Stomach (tissue), 9 donors: ENCODE data around the gene CLBA1. TPM values are rescaled to one million over a fixed set of nuclear protein-coding genes. Genes with fewer than 3 reads are reported as not detected.
A peak's percentile ranks its signal among the peaks of the same experiment; 100 is the strongest.

Experiments
- DNase-seq, 2 donors: peaks; one replicate each; pipeline versions ENCODE4 v3.0.0 to v3.0.0-alpha.2; 2013 to 2019
- H3K27ac ChIP-seq, 5 donors: fragments of 200-600 bp in 4 of 5; sonication (generic) in 4 of 5; one replicate each; pipeline ENCODE4 v1.5.1; 2013 to 2019; ENCODE audit warnings: mild to moderate bottlenecking in 1 of 5, moderate library complexity in 1 of 5
- H3K27me3 ChIP-seq, 3 donors: fragments of 200-600 bp; sonication (generic); one replicate each; pipeline ENCODE4 v1.5.1; 2017 to 2019; ENCODE audit warnings: mixed run types in 1 of 3
- H3K36me3 ChIP-seq, 4 donors: fragments of 200-600 bp; sonication (generic); 1 replicate in 3 of 4; 2 replicates in 1 of 4; pipeline ENCODE4 v1.5.1; 2016 to 2019
- H3K4me1 ChIP-seq, 4 donors: fragments of 200-600 bp; sonication (generic); one replicate each; pipeline ENCODE4 v1.5.1; 2016 to 2019
- H3K4me3 ChIP-seq, 4 donors: fragments of 200-600 bp; sonication (generic) in 3 of 4; one replicate each; pipeline ENCODE4 v1.5.1; 2016 to 2019; ENCODE audit warnings: mild to moderate bottlenecking in 1 of 4
- H3K9me3 ChIP-seq, 4 donors: fragments of 200-600 bp; sonication (generic); one replicate each; pipeline ENCODE4 v1.5.1; 2016 to 2019
- EP300 ChIP-seq: sonication (generic); formaldehyde crosslinking; IDR thresholded peaks from one replicate; pipeline ENCODE4 v1.6.1; 2017; ENCODE audit warnings: antibody characterized with exemption
- POLR2A ChIP-seq, 4 donors: fragments of 450-650 bp; IDR thresholded peaks; one replicate each; pipeline ENCODE4 v1.6.1; 2016; ENCODE audit warnings: antibody characterized with exemption in 4 of 4, control low read depth in 2 of 4, mild to moderate bottlenecking in 1 of 4, moderate library complexity in 1 of 4
- POLR2AphosphoS5 ChIP-seq, 3 donors: sonication (generic); formaldehyde crosslinking; IDR thresholded peaks; one replicate each; pipeline ENCODE4 v1.6.1; 2016; ENCODE audit warnings: antibody characterized with exemption in 3 of 3
- WGBS, 5 donors: extraction: QIAGEN DNeasy Blood & Tissue Kit in 3 of 5; methylation state at CpG; one replicate each; pipeline versions ENCODE4 v1.1.5 to v1.1.7; 2013 to 2018; 5-methylcytosine and 5-hydroxymethylcytosine counted together
- intact Hi-C: fragments of 100-400 bp; cut with DNase I; formaldehyde crosslinking; loops from one replicate; pipeline ENCODE4 v1.15.1; 2023; ENCODE audit warnings: low total_unique reads
- polyA plus RNA-seq, 3 donors: library from polyadenylated mRNA; stranded (reverse); fragments of 200-250 nt; gene quantifications; one replicate each; pipeline ENCODE4 v1.2.3, GENCODE V29; 2013
- total RNA-seq, 5 donors: library from RNA; depleted of rRNA; stranded (reverse); fragments of >200 nt; gene quantifications; one replicate each; pipeline versions ENCODE4 v1.1.0 to v1.2.3, GENCODE V29; 2014 to 2016
- TF ChIP-seq, protein P1 (sequence below), 7 experiments: fragments of 450-650 bp in 4 of 7; fragments of 200-600 bp in 3 of 7; sonication (generic) in 3 of 7; IDR thresholded peaks; one replicate each; pipeline ENCODE4 v1.5.1; 2016 to 2019; ENCODE audit warnings: antibody characterized with exemption in 7 of 7, control low read depth in 2 of 7, mild to moderate bottlenecking in 1 of 7
- donor health status: healthy with polysubstance abuse.
- donor health status: Bipolar disorder and iron deficiency.
- donor health status: healthy.

The CLBA1 gene
- total and polyA plus RNA-seq, 8 donors, result 3.5 to 13.9 (median 5.8) TPM; not detected in 1

DNA sequence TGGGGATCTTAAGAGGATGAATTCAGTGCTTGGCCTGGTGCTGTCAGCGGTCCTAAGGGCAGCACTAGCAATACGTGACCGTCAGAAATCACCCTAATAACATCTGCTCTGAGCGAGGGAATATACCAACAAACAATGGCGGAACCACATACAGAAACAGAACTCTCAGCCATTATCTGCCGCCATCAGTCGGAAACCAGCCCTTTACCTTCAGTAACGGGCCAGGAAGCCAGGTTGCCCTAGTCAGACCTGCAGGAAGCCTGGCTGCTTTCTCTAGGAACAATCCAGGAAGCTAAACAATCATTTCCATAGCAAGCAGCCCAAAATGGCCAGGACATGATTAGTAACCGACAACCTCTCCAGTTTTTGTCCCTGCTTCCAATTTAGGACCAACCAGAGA is 29.7 kb downstream of the CLBA1 start:
- no peaks in the 10 kb centered on the region for H3K27me3 ChIP-seq
- no peak for TF ChIP-seq POLR2AphosphoS5 (IDR thresholded peaks at IDR 0.05)
- TF ChIP-seq EP300, result no peak
- TF ChIP-seq, protein P1, sequence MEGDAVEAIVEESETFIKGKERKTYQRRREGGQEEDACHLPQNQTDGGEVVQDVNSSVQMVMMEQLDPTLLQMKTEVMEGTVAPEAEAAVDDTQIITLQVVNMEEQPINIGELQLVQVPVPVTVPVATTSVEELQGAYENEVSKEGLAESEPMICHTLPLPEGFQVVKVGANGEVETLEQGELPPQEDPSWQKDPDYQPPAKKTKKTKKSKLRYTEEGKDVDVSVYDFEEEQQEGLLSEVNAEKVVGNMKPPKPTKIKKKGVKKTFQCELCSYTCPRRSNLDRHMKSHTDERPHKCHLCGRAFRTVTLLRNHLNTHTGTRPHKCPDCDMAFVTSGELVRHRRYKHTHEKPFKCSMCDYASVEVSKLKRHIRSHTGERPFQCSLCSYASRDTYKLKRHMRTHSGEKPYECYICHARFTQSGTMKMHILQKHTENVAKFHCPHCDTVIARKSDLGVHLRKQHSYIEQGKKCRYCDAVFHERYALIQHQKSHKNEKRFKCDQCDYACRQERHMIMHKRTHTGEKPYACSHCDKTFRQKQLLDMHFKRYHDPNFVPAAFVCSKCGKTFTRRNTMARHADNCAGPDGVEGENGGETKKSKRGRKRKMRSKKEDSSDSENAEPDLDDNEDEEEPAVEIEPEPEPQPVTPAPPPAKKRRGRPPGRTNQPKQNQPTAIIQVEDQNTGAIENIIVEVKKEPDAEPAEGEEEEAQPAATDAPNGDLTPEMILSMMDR (IDR thresholded peaks at IDR 0.05), result no peak
- no peak for TF ChIP-seq POLR2A (IDR thresholded peaks at IDR 0.05)
- intact Hi-C loops, result no loop called here
- peaks cover 14 to 62% (median 40%) of the 10 kb centered on the region in 4 donors for H3K4me1 ChIP-seq
- H3K27ac ChIP-seq, result no peak overlapping the region
- DNase-seq, result no peak
- no peaks in the 10 kb centered on the region for H3K9me3 ChIP-seq
- no peak overlapping the region for H3K4me3 ChIP-seq
- WGBS, 5 donors, result 67 to 86% (median 77%) methylated on average over 9 of the region's 9 CpGs
- H3K36me3 ChIP-seq, result peaks cover 8 to 16% (median 14%) of the 10 kb centered on the region in 4 donors

DNA sequence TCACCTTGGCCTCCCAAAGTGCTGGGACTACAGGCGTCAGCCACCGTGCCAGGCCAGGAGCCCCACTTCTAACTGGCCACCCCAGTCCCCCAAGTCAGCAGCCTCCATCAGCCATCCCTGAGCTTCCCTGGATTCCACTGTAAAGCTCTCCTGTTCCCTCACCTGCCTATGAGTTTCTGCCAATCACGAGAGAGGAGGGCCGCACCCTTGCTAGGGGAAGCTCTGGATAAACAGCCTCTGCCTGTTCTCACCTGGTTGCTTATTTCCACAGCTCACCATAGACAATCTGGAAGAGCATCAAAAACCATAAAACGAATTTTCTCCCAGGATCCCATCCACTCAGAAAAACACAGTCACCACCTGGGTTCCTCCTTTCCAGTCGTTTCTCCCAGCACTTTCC is 30.3 kb downstream of the CLBA1 start:
- peaks cover 14 to 65% (median 43%) of the 10 kb centered on the region in 4 donors for H3K4me1 ChIP-seq
- H3K27me3 ChIP-seq, result no peaks in the 10 kb centered on the region
- H3K4me3 ChIP-seq, result no peak overlapping the region
- 65 to 75% (median 69%) methylated on average over 6 of the region's 6 CpGs for WGBS, 5 donors
- intact Hi-C loops, result no loop called here
- H3K27ac ChIP-seq, result no peak overlapping the region
- TF ChIP-seq EP300, result no peak
- TF ChIP-seq POLR2AphosphoS5 (IDR thresholded peaks at IDR 0.05), result no peak
- TF ChIP-seq, protein P1 (IDR thresholded peaks at IDR 0.05), result no peak
- no peak for TF ChIP-seq POLR2A (IDR thresholded peaks at IDR 0.05)
- H3K9me3 ChIP-seq, result no peaks in the 10 kb centered on the region
- H3K36me3 ChIP-seq, result peaks cover 6 to 9% (median 8%) of the 10 kb centered on the region in 4 donors
- no peak for DNase-seq

DNA sequence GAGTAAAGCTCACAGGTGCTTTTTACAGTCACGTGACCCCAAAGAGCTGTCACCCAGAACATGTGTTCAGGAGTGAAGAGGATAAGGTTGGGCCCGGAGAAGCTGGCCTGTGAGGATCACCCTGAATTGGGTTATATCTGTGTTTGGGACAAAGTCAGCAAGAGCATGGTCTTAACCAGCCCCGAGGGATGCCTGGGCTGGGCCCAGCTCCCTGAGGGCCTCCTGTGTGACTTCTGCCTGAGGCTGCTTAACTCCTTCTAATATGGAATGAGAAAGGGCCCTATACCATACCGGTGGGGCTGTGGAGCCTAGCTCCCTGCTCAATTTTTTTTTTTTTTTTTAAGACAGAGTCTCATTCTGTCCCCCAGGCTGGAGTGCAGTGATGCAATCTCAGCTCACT is 32.8 kb downstream of the CLBA1 start:
- Histone ChIP-seq H3K4me3 (no peak overlapping the region), H3K9me3 (no peaks in the 10 kb centered on the region), H3K36me3 (no peaks in the 10 kb centered on the region), H3K27me3 (no peaks in the 10 kb centered on the region), H3K27ac (no peak overlapping the region), H3K4me1 (peaks cover 22 to 62% (median 41%) of the 10 kb centered on the region in 4 donors)
- WGBS, 5 donors, result 77 to 90% (median 84%) methylated on average over 4 of the region's 4 CpGs
- TF ChIP-seq EP300, result no peak
- TF ChIP-seq POLR2AphosphoS5 (IDR thresholded peaks at IDR 0.05), result no peak
- no peak for TF ChIP-seq POLR2A (IDR thresholded peaks at IDR 0.05)
- TF ChIP-seq, protein P1 (IDR thresholded peaks at IDR 0.05), result no peak
- DNase-seq, result no peak
- intact Hi-C loops, result no loop called here

DNA sequence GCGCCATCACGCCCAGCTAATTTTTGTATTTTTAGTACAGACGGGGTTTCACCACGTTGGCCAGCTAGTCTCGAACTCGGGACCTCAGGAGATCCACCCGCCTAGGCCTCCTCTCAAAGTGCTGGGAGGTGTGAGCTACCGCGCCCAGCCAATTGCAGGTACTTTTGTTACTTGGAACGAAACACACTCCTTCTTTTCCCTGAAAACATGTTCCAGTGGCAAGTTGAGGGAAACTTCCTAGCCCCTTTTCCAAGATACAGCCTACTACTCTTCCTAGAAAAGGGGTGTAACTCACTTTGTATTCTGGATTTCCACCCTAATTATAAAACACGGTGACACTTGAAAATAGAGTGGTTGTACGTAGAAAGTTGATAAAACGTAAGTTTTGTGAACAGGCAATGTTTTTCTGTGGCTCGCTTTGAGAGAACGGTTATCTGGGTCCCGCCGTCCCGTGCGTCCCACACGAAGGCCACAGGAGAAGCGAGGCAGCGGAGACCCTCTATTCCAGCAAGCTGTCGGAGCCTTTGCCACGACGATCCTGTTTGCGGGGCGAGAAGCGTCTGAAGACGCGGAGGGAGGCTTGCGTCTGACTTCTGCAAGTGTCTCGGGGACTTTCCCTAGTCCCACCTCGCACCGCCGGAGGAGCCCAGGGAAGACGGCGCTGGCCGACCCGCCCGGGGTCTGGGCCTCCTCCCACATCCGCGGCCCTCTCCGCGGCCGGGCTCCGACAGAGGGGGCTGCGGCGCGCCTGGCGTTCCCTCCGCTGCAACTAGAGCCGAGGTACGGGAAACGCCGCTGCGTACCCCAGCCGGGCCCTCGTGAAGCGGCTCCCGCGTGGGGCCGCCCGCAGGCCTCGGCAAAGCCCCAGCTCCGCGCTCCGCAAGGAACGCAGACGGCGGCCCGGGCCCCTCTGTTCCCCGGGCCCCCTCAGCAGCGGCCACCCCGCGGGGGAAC is 34.5 kb downstream of the CLBA1 start:
- intact Hi-C loops, result loop anchor here (5.0 kb wide), 1 partner anchor 43 kb away; the partner anchor contains the start of gene AHNAK2
- Histone ChIP-seq H3K36me3 (no peaks in the 10 kb centered on the region), H3K27me3 (no peaks in the 10 kb centered on the region), H3K9me3 (no peaks in the 10 kb centered on the region), H3K4me3 (peak overlapping the region; percentile 89 to 95 (median 94)), H3K4me1 (peaks cover 22 to 64% (median 37%) of the 10 kb centered on the region in 4 donors), H3K27ac (peak overlapping the region; percentile 69 to 94 (median 87))
- DNase-seq, result peak; percentile 39 to 78
- WGBS, 5 donors, result 4 to 11% (median 5%) methylated on average over 31 to 75 of the region's 75 CpGs
- no peak for TF ChIP-seq POLR2A (IDR thresholded peaks at IDR 0.05)
- TF ChIP-seq, protein P1 (IDR thresholded peaks at IDR 0.05), result no peak
- TF ChIP-seq EP300, result no peak
